ENCODE data around the gene ZFAND2A.
A peak's percentile ranks its signal among the peaks of the same experiment; 100 is the strongest.

ZFAND2A gene

DNA sequence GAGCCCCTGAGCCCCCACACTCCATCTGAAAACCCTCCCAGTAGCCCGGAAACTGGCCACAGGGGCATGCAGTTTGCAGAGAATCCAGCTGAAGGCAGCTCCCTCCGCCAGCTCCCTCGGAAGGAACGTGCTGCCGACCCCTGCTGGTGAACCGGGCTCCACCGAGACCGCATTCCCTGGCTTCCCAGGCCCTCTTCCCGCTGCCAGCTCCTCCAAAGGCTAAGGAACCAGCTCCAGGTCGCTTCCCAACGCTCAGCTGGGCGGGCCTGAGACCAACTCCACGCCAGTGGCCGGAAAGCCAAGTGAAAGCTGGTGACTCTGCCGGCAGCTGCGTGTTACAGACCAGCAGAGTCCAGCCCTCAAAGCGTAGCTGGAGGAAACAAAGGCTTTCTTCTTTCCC, 36.3 kb downstream of the ZFAND2A start:
- TF ChIP-seq, protein P1, sequence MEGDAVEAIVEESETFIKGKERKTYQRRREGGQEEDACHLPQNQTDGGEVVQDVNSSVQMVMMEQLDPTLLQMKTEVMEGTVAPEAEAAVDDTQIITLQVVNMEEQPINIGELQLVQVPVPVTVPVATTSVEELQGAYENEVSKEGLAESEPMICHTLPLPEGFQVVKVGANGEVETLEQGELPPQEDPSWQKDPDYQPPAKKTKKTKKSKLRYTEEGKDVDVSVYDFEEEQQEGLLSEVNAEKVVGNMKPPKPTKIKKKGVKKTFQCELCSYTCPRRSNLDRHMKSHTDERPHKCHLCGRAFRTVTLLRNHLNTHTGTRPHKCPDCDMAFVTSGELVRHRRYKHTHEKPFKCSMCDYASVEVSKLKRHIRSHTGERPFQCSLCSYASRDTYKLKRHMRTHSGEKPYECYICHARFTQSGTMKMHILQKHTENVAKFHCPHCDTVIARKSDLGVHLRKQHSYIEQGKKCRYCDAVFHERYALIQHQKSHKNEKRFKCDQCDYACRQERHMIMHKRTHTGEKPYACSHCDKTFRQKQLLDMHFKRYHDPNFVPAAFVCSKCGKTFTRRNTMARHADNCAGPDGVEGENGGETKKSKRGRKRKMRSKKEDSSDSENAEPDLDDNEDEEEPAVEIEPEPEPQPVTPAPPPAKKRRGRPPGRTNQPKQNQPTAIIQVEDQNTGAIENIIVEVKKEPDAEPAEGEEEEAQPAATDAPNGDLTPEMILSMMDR (IDR thresholded peaks at IDR 0.05; ENCODE audit: low read depth, low read length), result peak; percentile 73
- peak overlapping the region; percentile 2 for H3K4me3 ChIP-seq (ENCODE audit: low read depth, low read length)
- in situ Hi-C loops (cut with HindIII; ENCODE audit: low sequenced_read_pairs), result no loop called here
- DNase-seq (ENCODE audit: low read depth, low spot score), result peak; percentile 82

DNA sequence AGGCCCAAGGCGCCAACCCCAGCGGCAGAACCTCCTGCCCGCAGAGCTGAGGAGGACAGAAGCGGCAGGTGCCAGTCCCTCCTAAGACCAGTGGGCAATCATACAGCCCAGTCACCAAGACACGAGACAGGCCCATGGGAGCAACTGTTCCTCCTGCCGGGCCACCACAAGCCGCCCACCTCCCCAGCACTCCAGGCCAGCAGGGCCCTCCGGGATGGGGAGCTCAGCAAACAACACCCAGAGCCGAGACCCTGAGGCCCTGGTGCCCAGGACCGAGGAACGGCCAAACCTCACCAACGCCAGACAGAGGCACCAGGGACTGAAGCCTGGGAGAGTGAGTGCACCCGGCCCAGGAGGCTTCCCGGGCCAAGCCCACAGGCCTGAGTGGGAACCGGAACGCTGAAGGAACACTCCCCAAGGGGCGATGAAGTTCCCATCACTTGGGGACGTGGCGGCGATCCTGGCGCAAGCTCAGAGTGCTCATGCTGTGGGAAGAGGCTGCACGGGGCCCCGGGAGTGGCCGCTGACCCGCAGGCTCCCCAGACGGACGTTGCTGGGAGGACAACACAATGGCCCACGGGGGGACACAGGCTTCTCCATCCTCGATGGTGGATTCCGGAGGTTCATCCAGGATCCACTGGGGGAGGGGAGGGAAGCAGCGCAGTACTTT, 37.0 kb downstream of the ZFAND2A start:
- no peak overlapping the region for H3K4me3 ChIP-seq (ENCODE audit: low read depth, low read length)
- DNase-seq (ENCODE audit: low read depth, low spot score), result no peak
- TF ChIP-seq, protein P1 (IDR thresholded peaks at IDR 0.05; ENCODE audit: low read depth, low read length), result no peak
- in situ Hi-C loops (cut with HindIII; ENCODE audit: low sequenced_read_pairs), result no loop called here

DNA sequence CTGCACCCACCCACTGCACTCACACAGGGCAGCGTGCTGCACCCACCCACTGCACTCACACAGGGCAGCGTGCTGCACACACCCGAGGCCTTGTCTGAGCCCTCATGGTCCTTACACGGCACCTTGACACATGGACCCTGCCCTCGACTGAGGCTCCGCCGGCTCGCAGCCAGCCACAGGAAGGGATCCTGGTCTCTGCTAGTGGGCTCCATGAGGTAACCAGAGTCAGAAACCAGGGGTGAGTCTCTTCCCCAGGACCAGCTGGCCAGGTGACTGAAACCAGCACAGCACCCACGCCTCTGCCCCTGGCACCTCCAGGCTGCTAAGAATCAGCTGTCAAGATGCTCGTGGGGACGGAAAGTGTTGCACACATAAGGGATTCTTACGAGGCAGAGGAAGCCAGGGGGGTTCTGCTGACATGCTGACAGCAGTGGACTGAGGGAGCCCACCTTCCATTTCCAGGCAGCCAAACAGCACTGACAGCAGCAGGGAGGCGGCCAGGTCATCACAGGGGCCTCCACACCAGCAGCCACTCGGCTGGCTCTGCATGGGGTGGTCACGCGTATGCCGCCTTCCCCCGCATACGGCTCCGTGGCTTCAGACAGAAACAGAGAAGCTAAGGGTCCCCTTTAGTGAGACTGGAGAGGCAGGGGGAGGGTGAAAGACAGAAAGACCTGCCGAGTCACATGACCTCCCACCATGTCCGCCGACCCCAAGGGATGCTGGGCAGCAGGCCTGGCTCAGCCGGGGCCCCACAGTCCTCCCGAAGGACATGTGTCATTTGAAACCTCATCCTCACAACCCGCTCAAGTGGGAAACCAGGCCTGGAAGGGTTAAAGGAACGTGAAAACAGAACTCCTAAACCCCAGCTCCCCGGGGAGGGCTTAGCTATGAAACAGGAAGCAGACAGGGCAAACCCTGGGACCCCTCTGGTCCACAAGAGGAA, 37.8 kb downstream of the ZFAND2A start:
- no peak for DNase-seq (ENCODE audit: low read depth, low spot score)
- in situ Hi-C loops (cut with HindIII; ENCODE audit: low sequenced_read_pairs), result no loop called here

DNA sequence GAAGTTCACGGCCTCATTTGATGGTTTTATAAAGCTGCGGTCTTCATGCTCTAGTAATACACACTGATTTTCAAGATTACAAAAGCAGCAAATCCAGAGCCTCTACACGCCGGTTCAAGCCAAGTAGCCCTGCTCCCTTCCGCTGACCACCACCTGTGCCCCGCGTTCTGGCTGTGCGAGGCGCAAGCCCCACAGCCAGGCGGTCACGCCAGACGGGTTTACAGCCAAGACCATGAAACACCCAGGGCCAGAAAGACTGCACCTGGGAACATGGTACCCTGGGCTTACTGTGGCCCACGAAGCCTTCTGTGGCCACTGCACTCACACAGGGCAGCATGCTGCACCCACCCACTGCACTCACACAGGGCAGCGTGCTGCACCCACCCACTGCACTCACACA, 38.5 kb downstream of the ZFAND2A start:
- DNase-seq (ENCODE audit: low read depth, low spot score), result no peak
- in situ Hi-C loops (cut with HindIII; ENCODE audit: low sequenced_read_pairs), result no loop called here
- TF ChIP-seq, protein P1 (IDR thresholded peaks at IDR 0.05; ENCODE audit: low read depth, low read length), result no peak
- H3K4me3 ChIP-seq (ENCODE audit: low read depth, low read length), result no peak overlapping the region

More for the DNA sequence above, 37.8 kb downstream of the ZFAND2A start:
- no peak overlapping the region for H3K4me3 ChIP-seq (ENCODE audit: low read depth, low read length)
- TF ChIP-seq, protein P1 (IDR thresholded peaks at IDR 0.05; ENCODE audit: low read depth, low read length), result no peak

DNA sequence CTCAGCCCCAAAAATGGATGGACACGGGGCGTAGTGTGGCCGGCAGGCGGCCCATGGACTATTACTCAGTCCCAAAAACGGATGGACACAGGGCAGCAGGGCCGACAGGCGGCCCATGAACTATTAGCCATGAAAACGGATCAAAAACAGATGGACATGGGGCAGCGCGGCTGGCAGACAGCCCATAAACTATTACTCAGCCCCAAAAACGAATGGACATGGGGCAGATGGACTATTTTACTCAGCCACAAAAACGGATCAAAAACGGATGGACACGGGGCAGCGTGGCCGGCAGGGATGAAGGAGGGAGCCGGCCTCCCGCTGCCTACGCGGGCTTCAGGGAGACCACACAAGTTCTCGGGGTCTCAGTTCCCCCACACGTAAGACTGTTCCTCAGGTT, 39.2 kb downstream of the ZFAND2A start:
- no peak for DNase-seq (ENCODE audit: low read depth, low spot score)
- H3K4me3 ChIP-seq (ENCODE audit: low read depth, low read length), result no peak overlapping the region
- in situ Hi-C loops (cut with HindIII; ENCODE audit: low sequenced_read_pairs), result no loop called here
- TF ChIP-seq, protein P1 (IDR thresholded peaks at IDR 0.05; ENCODE audit: low read depth, low read length), result no peak

DNA sequence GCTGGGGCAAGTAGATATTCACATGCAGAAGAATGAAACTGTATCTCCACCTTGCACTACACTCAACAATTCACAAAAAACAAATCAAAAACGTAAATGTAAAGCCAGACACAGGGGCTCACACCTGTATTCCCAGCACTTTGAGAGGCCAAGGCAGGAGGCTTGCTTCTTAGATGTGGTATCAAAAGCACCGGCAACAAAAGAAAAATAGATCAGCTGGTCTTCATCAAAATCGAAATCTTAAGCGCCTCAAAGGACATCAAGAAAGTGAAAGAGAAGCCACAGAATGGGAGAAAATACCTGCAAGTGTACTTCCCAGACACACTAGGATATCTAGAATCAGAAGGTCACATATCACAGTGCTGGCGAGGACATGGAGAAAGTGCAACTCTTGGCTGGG, 40.8 kb downstream of the ZFAND2A start:
- DNase-seq (ENCODE audit: low read depth, low spot score), result no peak
- TF ChIP-seq, protein P1 (IDR thresholded peaks at IDR 0.05; ENCODE audit: low read depth, low read length), result no peak
- in situ Hi-C loops (cut with HindIII; ENCODE audit: low sequenced_read_pairs), result no loop called here
- H3K4me3 ChIP-seq (ENCODE audit: low read depth, low read length), result no peak overlapping the region

Data from astrocyte of the spinal cord (primary cell).